HTERT RPE-1 (cell line): ENCODE data around the gene ZNF692.
"Not testable (repeated sequence)": the region's sequence is repeated elsewhere in the genome, so short reads cannot be mapped to it uniquely, and the experiment has no call there.

Experiments
- in situ Hi-C: fragments of 300-500 bp; cut with MboI; formaldehyde crosslinking; loops from 4 replicates; pipeline ENCODE4 v1.14.3; 2020; ENCODE audit warnings: low sequenced_read_pairs

The ZNF692 gene

DNA sequence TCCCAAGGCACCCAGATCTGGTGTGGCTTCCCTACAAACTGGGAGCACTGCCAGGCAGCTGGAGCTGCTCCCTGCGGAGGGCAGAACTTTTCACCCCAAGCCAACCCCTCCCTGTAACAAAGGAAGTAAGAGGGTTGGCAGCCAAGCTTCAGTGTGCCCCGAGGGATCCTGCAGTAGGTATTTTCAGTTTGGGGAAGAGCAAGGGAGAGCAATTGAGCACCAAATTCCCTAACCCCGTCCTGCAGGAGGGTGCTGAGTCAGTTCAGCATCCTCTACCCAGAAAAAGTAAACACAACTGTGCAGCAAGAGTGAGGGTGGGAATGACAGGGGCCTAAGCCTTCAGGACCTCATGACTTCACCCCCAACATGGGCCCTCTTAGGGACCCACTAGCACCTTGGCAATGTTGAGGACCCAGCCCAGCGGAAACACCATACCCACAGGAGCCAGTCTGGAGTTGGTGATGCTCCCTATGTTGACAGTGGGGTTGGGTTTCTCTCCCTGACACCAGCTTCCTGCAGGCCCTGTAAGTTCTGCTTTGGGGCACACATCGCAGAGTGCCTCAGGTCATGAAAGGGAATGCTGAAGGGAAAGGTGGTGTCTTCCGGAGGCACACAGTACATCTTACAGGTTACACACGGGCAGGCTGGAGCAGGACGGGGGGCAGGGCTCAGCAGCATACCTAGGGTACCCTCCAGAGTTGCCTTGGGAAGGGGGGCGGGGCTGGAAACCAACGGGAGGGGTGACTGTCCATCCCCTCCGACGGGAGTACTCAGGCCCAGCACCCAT, 48.0 kb downstream of the ZNF692 start:
- in situ Hi-C loops, result no loop called here

DNA sequence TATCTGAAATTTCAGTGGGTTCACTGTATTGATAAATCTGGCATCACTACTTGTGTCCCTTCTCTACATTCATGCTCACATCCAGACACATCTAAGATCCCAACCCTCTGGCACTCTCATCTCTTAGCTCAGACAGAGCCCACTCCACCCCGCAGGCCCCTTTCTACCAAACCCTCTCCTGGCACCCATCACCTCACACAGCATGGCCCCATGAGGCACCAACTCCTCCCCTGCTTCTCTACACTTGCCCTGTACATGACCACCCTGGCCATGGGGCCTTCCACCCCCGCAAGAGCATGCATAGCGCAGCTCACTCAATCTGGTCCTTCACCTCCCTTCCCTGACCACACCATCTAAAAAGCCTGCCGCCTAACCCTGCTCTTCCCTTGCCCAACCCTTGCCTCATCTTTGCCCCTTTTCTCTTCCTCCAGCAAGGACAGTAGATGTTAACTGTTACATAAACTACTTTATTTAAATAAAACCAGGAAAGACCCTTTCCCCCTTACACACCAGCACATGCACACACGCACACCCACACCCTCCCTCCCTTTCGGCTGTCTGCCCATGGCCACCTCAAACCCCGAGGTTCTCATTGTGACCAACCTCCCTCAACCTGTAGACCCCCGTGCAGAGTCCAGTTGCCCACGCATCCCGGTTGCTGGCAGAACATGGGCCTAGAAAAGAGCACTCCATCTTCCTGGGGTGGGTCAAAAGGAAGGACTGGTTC, 48.7 kb downstream of the ZNF692 start:
- in situ Hi-C loops, result no loop called here

DNA sequence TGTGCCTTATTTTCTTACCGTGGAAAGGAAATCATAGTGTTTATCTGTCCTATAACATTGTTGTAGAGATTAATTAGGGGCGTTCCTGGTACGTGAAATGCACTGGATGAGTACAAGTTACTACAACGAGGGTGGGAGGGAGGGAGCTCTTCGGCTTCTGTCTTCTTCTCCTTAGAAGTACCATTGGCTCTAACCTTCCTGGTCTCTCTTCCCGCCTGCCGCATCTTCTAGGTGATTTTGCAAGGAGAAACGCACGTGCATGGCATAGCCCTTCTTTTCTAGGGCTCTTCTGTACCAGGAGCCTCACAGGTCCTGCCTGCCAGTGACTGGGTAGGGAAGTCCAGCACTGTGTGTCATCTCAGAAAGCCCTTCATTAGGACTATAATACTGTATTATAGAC, 50.0 kb downstream of the ZNF692 start:
- in situ Hi-C loops, result no loop called here

- in situ Hi-C loops, result no loop called here
These were observed 51.7 kb downstream of the ZNF692 start for GRCh38 chr1:248807067-248807737.

- in situ Hi-C loops, result no loop called here
These were observed 53.0 kb downstream of the ZNF692 start for GRCh38 chr1:248805876-248806275.

GRCh38 chr1:248804771-248805681, 53.9 kb downstream of the ZNF692 start:
- in situ Hi-C loops, result no loop called here

- in situ Hi-C loops, result not testable (repeated sequence)
These were observed 55.4 kb downstream of the ZNF692 start for GRCh38 chr1:248803501-248803900.

DNA sequence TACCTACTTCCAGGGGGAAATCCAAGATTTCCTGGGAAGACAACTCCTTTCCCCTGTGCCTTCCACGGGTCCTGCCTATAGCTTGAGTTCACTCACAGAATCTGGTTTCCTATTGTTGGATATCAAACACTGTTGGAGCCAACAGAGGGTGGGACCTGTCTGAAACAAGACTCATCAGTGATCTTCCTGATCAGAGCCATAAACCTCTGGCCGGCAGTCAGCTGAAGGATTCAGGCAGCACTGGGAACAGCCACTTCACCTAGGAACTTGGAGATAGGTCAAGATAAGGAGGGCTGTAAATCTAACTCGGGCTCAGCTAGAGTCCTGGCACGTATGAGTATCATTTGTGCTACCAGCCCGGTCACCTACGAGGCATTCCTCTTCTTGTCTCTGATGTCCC, 56.4 kb downstream of the ZNF692 start:
- in situ Hi-C loops, result no loop called here

GRCh38 chr1:248800459-248800858, 58.4 kb downstream of the ZNF692 start:
- in situ Hi-C loops, result no loop called here
